SK-N-SH treated with all-trans-retinoic acid at 6 μM for 48 hours (cell line): ENCODE data around the gene CTNS.

Source experiments
- ARNTL ChIP-seq: fragments of 450-650 bp; formaldehyde crosslinking; IDR thresholded peaks from 2 replicates; pipeline ENCODE4 v1.5.0; 2020; ENCODE audit warnings: low read depth, mild to moderate bottlenecking, moderate library complexity, borderline replicate concordance
- BACH2 ChIP-seq: fragments of 250-450 bp; sonication (Bioruptor Pico); IDR thresholded peaks from 2 replicates; pipeline ENCODE4 v1.9.0; 2021; ENCODE audit warnings: mild to moderate bottlenecking, borderline replicate concordance
- CREB5 ChIP-seq: fragments of 250-450 bp; sonication (Bioruptor Pico); IDR thresholded peaks from 2 replicates; pipeline ENCODE4 v1.5.1; 2020; ENCODE audit warnings: low read depth, mild to moderate bottlenecking, moderate library complexity
- CSDC2 ChIP-seq: fragments of 250-450 bp; sonication (Bioruptor Pico); IDR thresholded peaks from 2 replicates; pipeline ENCODE4 v1.5.0; 2020; ENCODE audit warnings: mild to moderate bottlenecking, moderate library complexity
- ESRRG ChIP-seq: fragments of 250-450 bp; sonication (Bioruptor Pico); IDR thresholded peaks from 2 replicates; pipeline ENCODE4 v1.6.1; 2021; ENCODE audit warnings: mild to moderate bottlenecking
- GLIS3 ChIP-seq: fragments of 250-450 bp; sonication (Bioruptor Pico); IDR thresholded peaks from 2 replicates; pipeline ENCODE4 v1.5.0; 2020; ENCODE audit warnings: mild to moderate bottlenecking, moderate library complexity
- PPARA ChIP-seq: fragments of 250-450 bp; sonication (Bioruptor Pico); IDR thresholded peaks from 2 replicates; pipeline ENCODE4 v1.5.0; 2020; ENCODE audit warnings: mild to moderate bottlenecking, borderline replicate concordance
- TCF4 ChIP-seq: fragments of 250-450 bp; sonication (Bioruptor Pico); IDR thresholded peaks from 2 replicates; pipeline ENCODE4 v1.8.0; 2021; ENCODE audit warnings: mild to moderate bottlenecking, moderate library complexity, borderline replicate concordance
- ZNF70 ChIP-seq: fragments of 450-650 bp; formaldehyde crosslinking; IDR thresholded peaks from 2 replicates; pipeline ENCODE4 v1.5.0; 2020; ENCODE audit warnings: mild to moderate bottlenecking, moderate library complexity
- ZNF8 ChIP-seq: fragments of 450-650 bp; formaldehyde crosslinking; IDR thresholded peaks from 2 replicates; pipeline ENCODE4 v1.5.0; 2020; ENCODE audit warnings: mild to moderate bottlenecking, moderate library complexity
- TF ChIP-seq, protein P1 (sequence below): fragments of 250-450 bp; sonication (Bioruptor Pico); IDR thresholded peaks from 2 replicates; pipeline ENCODE4 v1.8.0; 2020; ENCODE audit warnings: mild to moderate bottlenecking, moderate library complexity, borderline replicate concordance
- TF ChIP-seq, protein P2 (sequence below): fragments of 250-450 bp; sonication (Bioruptor Pico); IDR thresholded peaks from 2 replicates; pipeline ENCODE4 v1.5.0; 2020; ENCODE audit warnings: mild to moderate bottlenecking, moderate library complexity

GRCh38 chr17:3645310-3645709 lies 8.8 kb downstream of the CTNS start:
- TF ChIP-seq, protein P1, sequence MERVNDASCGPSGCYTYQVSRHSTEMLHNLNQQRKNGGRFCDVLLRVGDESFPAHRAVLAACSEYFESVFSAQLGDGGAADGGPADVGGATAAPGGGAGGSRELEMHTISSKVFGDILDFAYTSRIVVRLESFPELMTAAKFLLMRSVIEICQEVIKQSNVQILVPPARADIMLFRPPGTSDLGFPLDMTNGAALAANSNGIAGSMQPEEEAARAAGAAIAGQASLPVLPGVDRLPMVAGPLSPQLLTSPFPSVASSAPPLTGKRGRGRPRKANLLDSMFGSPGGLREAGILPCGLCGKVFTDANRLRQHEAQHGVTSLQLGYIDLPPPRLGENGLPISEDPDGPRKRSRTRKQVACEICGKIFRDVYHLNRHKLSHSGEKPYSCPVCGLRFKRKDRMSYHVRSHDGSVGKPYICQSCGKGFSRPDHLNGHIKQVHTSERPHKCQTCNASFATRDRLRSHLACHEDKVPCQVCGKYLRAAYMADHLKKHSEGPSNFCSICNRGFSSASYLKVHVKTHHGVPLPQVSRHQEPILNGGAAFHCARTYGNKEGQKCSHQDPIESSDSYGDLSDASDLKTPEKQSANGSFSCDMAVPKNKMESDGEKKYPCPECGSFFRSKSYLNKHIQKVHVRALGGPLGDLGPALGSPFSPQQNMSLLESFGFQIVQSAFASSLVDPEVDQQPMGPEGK (CRISPR knock-in tag), result no peak
- no peak for TF ChIP-seq TCF4 (CRISPR knock-in tag)
- TF ChIP-seq ARNTL, result no peak
- TF ChIP-seq CREB5 (CRISPR knock-in tag), result no peak
- TF ChIP-seq GLIS3 (CRISPR knock-in tag), result no peak
- TF ChIP-seq PPARA (CRISPR knock-in tag), result no peak
- TF ChIP-seq BACH2 (CRISPR knock-in tag), result no peak
- no peak for TF ChIP-seq ZNF70
- no peak for TF ChIP-seq CSDC2 (CRISPR knock-in tag)
- TF ChIP-seq, protein P2, sequence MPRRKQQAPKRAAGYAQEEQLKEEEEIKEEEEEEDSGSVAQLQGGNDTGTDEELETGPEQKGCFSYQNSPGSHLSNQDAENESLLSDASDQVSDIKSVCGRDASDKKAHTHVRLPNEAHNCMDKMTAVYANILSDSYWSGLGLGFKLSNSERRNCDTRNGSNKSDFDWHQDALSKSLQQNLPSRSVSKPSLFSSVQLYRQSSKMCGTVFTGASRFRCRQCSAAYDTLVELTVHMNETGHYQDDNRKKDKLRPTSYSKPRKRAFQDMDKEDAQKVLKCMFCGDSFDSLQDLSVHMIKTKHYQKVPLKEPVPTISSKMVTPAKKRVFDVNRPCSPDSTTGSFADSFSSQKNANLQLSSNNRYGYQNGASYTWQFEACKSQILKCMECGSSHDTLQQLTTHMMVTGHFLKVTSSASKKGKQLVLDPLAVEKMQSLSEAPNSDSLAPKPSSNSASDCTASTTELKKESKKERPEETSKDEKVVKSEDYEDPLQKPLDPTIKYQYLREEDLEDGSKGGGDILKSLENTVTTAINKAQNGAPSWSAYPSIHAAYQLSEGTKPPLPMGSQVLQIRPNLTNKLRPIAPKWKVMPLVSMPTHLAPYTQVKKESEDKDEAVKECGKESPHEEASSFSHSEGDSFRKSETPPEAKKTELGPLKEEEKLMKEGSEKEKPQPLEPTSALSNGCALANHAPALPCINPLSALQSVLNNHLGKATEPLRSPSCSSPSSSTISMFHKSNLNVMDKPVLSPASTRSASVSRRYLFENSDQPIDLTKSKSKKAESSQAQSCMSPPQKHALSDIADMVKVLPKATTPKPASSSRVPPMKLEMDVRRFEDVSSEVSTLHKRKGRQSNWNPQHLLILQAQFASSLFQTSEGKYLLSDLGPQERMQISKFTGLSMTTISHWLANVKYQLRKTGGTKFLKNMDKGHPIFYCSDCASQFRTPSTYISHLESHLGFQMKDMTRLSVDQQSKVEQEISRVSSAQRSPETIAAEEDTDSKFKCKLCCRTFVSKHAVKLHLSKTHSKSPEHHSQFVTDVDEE, result no peak
- no peak for TF ChIP-seq ESRRG (CRISPR knock-in tag)
- TF ChIP-seq ZNF8 (CRISPR knock-in tag), result no peak
